Stimulated activated CD4-positive, alpha-beta T cell treated with anti-CD3 and anti-CD28 coated beads, Interleukin-1b, Interleukin-23, amount 100 ng/mL, for 4 hours (primary cell): ENCODE results near the gene SPATS1.

ENCODE experiments used
- DNase-seq, 2 donors: peaks; one replicate each; pipeline ENCODE4 v3.0.0-alpha.2; 2020; ENCODE audit warnings: low read depth in 2 of 2

The SPATS1 gene

DNA sequence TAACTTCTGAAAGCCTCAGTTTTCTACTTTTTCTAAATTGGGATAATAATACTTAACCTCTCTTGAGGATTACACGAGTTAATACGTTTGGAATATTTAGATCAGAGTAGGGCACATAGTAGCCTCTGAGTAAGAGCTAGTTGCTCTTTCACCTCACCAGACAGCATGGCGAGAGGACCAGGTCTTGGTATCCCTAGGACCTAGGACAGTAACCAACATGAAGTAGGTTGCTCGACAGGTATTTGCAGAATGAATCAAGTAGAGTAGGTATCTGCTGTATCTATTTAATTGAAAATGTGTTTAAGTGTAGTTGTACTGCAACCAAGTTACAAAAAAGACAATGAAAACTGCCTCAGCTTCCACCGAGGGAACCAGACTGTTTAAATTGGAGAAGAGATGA, 46.4 kb downstream of the SPATS1 start:
- DNase-seq: no peak

DNA sequence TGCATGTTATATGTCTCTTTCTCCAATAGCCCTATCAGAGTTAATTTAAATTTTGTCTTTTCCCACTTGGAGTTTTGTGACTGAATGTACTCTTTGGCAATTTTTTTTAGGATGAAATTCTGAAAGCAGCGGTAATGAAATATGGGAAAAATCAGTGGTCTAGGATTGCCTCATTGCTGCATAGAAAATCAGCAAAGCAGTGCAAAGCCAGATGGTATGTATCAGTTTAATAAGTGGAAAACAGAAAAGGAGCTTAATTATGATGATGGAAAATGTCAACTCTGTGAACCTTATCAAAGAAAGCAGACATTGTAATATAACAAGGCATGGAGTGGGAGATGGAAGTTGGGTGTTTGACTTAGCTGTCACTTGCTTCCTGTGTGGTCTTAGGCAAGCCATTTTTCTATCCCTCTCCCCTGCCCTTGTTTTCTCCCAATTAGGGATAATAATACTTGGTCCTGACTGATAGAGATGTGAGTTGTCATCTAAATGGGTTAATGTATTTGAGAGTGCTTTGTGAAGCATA, 47.8 kb downstream of the SPATS1 start:
- DNase-seq: no peak
